Lower leg skin (tissue), 3 donors: ENCODE data around the gene EDC3.

Source experiments
- POLR2A ChIP-seq, 2 donors: fragments of 450-650 bp; IDR thresholded peaks; one replicate each; pipeline ENCODE4 v1.6.1; 2016 to 2017; ENCODE audit warnings: antibody characterized with exemption in 2 of 2, mild to moderate bottlenecking in 1 of 2, moderate library complexity in 1 of 2
- TF ChIP-seq, protein P1 (sequence below), 3 donors: fragments of 450-650 bp; IDR thresholded peaks; one replicate each; pipeline ENCODE4 v1.5.1; 2016; ENCODE audit warnings: antibody characterized with exemption in 3 of 3, mild to moderate bottlenecking in 3 of 3, moderate library complexity in 2 of 3

DNA sequence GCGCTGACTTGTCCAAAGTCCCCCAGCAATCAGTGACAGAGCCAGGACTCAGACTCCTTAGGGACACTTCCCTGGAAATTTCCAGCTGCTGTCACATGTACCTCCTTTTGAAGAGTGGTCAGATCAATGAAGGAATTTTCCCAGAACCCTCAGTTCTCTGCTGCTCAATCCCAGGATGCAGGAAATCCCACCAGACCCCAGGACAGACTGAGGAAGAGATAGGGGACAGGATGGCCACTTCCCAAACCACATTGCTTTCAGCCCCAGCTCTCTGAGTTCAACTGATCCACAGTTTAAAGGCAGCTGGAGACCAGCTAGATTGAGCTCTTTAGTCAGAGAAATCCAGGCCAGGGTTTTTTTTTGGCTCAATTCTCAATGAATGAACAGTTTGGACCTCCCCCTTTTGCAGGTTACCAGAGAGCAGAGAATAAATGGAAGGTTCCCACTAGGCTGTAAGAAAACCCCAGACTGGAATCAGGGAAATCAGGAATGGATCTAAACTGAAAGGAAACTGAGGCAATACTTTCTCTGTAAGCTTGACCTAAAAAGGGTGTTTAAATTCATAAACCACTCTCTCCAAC is 28.0 kb upstream of the EDC3 start:
- no peak for TF ChIP-seq POLR2A (IDR thresholded peaks at IDR 0.05)
- TF ChIP-seq, protein P1, sequence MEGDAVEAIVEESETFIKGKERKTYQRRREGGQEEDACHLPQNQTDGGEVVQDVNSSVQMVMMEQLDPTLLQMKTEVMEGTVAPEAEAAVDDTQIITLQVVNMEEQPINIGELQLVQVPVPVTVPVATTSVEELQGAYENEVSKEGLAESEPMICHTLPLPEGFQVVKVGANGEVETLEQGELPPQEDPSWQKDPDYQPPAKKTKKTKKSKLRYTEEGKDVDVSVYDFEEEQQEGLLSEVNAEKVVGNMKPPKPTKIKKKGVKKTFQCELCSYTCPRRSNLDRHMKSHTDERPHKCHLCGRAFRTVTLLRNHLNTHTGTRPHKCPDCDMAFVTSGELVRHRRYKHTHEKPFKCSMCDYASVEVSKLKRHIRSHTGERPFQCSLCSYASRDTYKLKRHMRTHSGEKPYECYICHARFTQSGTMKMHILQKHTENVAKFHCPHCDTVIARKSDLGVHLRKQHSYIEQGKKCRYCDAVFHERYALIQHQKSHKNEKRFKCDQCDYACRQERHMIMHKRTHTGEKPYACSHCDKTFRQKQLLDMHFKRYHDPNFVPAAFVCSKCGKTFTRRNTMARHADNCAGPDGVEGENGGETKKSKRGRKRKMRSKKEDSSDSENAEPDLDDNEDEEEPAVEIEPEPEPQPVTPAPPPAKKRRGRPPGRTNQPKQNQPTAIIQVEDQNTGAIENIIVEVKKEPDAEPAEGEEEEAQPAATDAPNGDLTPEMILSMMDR (IDR thresholded peaks at IDR 0.05), result no peak
